Glutamatergic neuron (in vitro differentiated cells): ENCODE results near the gene LPIN3. TPM values are rescaled to one million over a fixed set of nuclear protein-coding genes. Genes with fewer than 3 reads are reported as not detected.

Experiments
- DNase-seq: peaks from one replicate; pipeline ENCODE4 v3.0.0; 2022
- H3K27ac Mint-ChIP-seq: one replicate; pipeline ENCODE4 v1.8.0; 2020; ENCODE audit warnings: mild to moderate bottlenecking, mixed read lengths, inconsistent platforms; ENCODE audit not compliant: unreplicated experiment
- H3K27me3 Mint-ChIP-seq: one replicate; pipeline ENCODE4 v1.8.0; 2020; ENCODE audit warnings: mild to moderate bottlenecking, moderate library complexity, mixed read lengths, inconsistent platforms; ENCODE audit not compliant: unreplicated experiment
- H3K36me3 Mint-ChIP-seq: one replicate; pipeline ENCODE4 v1.8.0; 2020; ENCODE audit warnings: mild to moderate bottlenecking, mixed read lengths, inconsistent platforms; ENCODE audit not compliant: unreplicated experiment
- H3K4me1 Mint-ChIP-seq: one replicate; pipeline ENCODE4 v1.8.0; 2020; ENCODE audit warnings: mild to moderate bottlenecking, low read depth, mixed read lengths, inconsistent platforms; ENCODE audit not compliant: unreplicated experiment
- H3K4me3 Mint-ChIP-seq: one replicate; pipeline ENCODE4 v1.8.0; 2020; ENCODE audit warnings: mild to moderate bottlenecking, mixed read lengths, inconsistent platforms; ENCODE audit not compliant: unreplicated experiment
- H3K9me3 Mint-ChIP-seq: one replicate; pipeline ENCODE4 v1.8.0; 2020; ENCODE audit warnings: mild to moderate bottlenecking, moderate library complexity, mixed read lengths, inconsistent platforms; ENCODE audit not compliant: unreplicated experiment
- total RNA-seq: library from RNA; stranded (reverse); fragmentation: NEBNext Ultra II Directional; extraction: Animal tissue kit (Norgen Biotek cat#: 25700); gene quantifications from one replicate; pipeline ENCODE4 v1.2.1, GENCODE V29; 2021; ENCODE audit not compliant: unreplicated experiment
- TF ChIP-seq, protein P1 (sequence below): fragments of 200-600 bp; sonication (generic); IDR thresholded peaks from one replicate; pipeline ENCODE4 v1.5.0; 2021; ENCODE audit not compliant: partially characterized antibody, unreplicated experiment

Gene LPIN3
- total RNA-seq, 1 donor from 2014 or later: 5.9 TPM

DNA sequence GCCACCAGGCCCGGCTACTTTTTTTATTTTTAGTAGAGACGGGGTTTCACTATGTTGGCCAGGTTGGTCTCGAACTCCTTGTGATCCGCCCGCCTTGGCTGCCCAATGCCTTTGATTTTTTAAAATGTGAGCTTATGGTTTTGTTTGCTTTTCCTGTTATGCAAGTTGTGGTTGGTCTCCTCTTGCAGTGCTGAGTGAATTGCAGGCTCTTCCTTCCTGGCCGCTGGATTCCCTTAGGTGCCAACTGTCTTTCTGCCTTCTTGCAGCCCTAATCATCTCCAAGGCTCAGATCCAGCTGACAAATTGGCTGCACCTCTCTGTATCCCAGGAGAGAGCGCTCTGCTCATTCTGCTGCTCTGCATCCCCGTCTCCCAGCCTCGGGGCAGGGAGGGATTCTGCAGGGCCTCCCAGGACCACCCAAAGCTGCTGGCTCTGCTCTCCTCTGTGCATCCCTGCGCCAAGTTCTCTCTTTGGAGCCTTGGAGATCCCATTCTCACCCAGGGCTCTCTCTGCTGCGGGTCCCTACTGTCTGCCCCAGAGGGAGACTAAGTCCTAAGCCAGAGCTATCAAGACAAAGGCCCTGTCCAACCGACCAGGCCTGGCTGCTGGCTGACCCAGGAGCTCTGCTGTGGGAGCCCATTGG, 40.1 kb downstream of the LPIN3 start:
- H3K27ac Mint-ChIP-seq: no peak overlapping the region
- no peak overlapping the region for H3K4me3 Mint-ChIP-seq
- TF ChIP-seq, protein P1, sequence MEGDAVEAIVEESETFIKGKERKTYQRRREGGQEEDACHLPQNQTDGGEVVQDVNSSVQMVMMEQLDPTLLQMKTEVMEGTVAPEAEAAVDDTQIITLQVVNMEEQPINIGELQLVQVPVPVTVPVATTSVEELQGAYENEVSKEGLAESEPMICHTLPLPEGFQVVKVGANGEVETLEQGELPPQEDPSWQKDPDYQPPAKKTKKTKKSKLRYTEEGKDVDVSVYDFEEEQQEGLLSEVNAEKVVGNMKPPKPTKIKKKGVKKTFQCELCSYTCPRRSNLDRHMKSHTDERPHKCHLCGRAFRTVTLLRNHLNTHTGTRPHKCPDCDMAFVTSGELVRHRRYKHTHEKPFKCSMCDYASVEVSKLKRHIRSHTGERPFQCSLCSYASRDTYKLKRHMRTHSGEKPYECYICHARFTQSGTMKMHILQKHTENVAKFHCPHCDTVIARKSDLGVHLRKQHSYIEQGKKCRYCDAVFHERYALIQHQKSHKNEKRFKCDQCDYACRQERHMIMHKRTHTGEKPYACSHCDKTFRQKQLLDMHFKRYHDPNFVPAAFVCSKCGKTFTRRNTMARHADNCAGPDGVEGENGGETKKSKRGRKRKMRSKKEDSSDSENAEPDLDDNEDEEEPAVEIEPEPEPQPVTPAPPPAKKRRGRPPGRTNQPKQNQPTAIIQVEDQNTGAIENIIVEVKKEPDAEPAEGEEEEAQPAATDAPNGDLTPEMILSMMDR: no peak
- peaks cover 2% of the 10 kb centered on the region for H3K9me3 Mint-ChIP-seq
- no peak for DNase-seq
- H3K36me3 Mint-ChIP-seq: no peaks in the 10 kb centered on the region
- peaks cover 9% of the 10 kb centered on the region for H3K27me3 Mint-ChIP-seq
- H3K4me1 Mint-ChIP-seq: no peaks in the 10 kb centered on the region

DNA sequence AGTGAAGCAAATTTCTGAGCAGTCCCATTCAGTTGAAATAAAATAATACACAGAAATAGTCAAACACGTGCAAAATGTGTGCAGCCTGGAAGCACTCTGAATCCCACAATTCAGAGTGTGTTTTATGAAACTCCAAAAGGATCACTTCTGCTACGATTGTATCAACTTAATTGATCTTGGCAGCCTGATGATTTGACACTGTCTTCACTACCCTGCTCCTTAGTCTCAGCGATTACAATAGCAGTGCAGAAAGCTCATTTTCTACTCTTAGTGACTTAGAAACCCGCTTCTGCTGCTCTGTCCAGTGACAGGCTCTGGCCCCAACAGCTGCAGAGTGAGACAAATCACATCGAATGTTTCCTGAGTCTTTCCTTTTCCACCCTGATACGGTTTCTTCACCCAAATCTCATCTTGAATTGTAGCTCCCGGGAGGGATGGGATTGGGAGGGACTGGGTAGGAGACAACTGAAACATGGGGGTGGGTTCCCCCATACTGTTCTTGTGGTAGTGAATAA, 42.2 kb downstream of the LPIN3 start:
- Mint-ChIP-seq H3K4me1 (no peaks in the 10 kb centered on the region), H3K4me3 (no peak overlapping the region), H3K36me3 (no peaks in the 10 kb centered on the region), H3K27ac (no peak overlapping the region), H3K9me3 (peaks cover 4% of the 10 kb centered on the region), H3K27me3 (peaks cover 5% of the 10 kb centered on the region)
- TF ChIP-seq, protein P1: no peak
- no peak for DNase-seq

DNA sequence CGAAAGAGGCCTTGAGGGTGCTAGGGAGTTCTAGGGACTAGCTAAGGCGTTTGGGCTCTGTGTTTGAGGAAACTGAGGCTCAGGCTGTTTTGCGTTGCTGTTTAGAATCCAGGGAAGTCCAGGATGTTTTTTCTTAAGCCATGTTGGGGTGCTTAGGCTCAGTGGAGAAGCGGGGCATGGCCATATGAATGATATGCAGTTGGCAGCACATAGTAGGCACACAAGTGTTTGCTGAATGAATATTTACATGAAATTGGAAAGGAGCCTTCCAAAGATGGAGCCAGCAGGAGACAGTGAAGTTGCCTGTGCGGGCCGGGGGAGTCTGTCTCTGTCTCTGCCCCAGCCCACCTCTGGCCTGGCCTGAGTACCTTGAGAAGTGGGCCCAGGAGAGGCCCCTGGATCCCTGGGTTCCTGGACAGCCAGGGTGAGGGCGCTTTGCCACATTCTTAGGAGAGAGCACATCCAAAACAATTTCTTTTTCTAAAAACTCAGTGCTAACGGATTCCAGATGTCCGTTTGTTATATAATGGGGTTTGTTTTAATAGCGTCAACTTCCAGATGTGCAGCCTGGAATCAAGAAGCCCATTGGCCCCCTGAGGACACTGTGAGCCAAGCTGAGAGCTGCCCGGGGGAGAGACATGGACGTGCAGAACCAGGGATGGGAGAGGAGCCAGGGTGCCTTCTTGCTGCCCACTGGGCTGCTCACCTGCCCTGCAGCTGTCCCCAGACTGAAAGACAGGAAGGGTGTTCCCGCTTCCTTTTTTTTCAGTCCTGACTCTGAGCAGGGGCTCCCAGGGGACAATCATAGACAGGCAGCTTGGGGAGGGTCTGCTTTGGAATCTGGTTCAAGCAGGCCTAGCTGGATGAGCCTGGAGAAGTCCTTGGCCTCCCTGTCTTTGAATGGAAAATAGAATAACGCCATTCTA, 46.1 kb downstream of the LPIN3 start:
- no peak for DNase-seq
- Mint-ChIP-seq H3K36me3 (no peaks in the 10 kb centered on the region), H3K27me3 (peaks cover 5% of the 10 kb centered on the region), H3K27ac (no peak overlapping the region), H3K4me1 (peaks cover 3% of the 10 kb centered on the region), H3K9me3 (peaks cover 2% of the 10 kb centered on the region), H3K4me3 (no peak overlapping the region)
- TF ChIP-seq, protein P1: no peak

DNA sequence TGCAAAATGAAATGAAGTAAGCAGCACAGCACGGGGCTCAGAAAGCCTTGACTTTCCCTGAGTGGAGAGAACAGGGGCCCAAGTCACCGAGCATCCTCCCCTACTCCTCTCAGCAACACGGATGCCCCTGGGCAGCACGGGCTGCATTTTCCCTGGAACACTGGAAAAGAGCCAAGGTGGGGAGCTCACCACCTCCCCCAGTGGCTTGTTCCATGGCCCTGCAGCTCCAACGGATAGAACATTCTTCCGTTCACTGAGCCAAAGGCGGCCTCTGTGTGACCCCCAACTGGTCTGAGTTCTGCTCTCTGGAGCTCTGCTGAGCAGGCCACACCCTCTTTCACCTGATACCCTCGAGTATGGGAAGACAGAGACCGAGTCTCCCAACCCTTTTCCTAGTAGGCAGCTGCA, 46.8 kb downstream of the LPIN3 start:
- Mint-ChIP-seq H3K36me3 (no peaks in the 10 kb centered on the region), H3K27me3 (peaks cover 4% of the 10 kb centered on the region), H3K9me3 (peaks cover 4% of the 10 kb centered on the region), H3K4me3 (no peak overlapping the region), H3K27ac (no peak overlapping the region), H3K4me1 (peaks cover 3% of the 10 kb centered on the region)
- TF ChIP-seq, protein P1: no peak
- DNase-seq: no peak
